Activated CD4-positive, alpha-beta T cell treated with anti-CD3 and anti-CD28 coated beads, Interleukin-2, amount 50 U/mL, for 24 hours (primary cell): ENCODE results near the gene TCEANC2.

Experiments used
- DNase-seq, 2 donors: peaks; one replicate each; pipeline ENCODE4 v3.0.0-alpha.2; 2020; ENCODE audit warnings: low read depth in 1 of 2, low spot score in 1 of 2

TCEANC2 gene

GRCh38 chr1:54112705-54113368, 59.4 kb downstream of the TCEANC2 start:
- no peak for DNase-seq

- DNase-seq: no peak
Observed at GRCh38 chr1:54114001-54114400, 60.6 kb downstream of the TCEANC2 start.

- DNase-seq: no peak
Observed at GRCh38 chr1:54114955-54115354, 61.5 kb downstream of the TCEANC2 start.

DNA sequence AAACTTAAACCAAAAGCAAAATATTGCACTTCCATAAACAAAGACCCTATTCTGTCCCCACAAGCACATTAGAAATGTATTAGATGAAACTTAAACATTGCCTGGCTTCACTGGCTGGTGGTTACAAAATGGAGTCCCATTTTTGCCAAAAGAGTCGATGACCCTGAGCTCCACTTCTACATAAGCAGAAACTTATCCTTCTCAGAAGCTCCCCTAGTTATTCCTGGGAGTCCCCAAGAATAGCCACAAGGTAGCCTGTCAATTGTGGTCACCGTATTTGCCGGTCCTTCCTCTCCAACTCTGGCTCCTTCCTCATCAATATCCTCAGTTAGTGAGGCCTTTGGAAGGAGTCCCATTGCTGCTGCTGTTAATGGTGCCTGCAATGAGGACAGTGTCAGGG, 62.1 kb downstream of the TCEANC2 start:
- DNase-seq: no peak

DNA sequence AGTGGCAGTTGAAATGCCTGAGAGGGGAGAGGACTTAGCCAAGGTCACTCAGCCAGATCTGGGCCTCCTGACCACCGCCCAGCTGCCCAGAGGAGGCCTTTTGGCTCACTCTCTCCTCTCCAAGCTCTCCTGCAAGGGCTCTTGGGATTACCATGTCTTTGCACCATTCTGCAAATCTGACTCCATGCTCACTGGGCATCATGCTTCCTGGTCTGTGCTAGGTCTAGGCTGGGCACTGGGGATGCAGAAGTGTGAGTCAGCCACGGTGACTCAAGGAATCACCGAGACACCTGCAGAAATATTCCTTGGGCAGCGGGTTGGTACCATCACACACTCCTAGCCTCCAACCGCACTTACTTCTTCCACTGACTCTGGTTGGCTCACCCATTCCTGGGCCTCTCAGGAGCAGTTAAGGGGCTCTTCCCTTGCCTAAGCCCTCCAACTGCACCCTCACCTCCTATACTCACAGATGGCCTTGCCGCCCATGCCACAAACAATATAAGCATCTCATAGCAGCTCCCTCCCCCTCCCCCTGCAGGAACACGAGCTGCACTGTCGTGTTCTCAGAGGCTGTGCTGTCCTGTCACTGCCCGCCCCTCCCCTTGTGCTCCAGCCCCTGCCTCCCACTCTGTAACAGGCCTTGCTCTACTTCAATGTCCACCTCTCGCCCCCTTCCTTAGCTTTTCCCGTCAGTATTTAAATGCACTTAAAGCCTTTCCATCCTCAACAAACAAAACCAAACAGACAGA, 64.6 kb downstream of the TCEANC2 start:
- DNase-seq: no peak

- DNase-seq: no peak
Observed at GRCh38 chr1:54118704-54119103, 65.3 kb downstream of the TCEANC2 start.

DNA sequence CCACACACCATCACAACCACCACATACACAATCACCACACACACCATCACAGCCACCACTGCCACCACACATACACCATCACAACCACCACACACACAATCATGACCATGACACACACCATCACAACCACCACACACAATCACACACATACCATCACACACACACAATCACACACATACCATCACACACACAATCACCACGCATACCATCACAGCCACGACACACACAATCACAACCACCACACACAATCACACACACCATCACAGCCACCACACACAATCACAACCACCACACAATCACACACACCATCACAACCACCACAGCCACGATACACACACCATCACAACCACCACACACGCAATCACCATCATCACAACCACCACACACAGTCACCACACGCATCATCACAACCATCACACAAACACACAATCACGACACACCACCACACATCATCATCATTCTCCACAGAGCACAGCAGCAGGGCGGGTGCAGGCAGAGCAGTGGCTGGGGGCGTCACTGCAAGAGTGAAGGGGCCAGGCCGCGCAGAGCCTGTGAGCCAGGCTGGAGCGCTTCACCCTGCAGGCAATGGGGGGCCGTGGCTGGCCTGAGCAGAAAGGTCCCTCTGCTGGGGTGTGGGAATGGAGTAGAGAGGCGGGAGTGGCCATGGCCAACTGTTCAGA, 66.8 kb downstream of the TCEANC2 start:
- DNase-seq: no peak

DNA sequence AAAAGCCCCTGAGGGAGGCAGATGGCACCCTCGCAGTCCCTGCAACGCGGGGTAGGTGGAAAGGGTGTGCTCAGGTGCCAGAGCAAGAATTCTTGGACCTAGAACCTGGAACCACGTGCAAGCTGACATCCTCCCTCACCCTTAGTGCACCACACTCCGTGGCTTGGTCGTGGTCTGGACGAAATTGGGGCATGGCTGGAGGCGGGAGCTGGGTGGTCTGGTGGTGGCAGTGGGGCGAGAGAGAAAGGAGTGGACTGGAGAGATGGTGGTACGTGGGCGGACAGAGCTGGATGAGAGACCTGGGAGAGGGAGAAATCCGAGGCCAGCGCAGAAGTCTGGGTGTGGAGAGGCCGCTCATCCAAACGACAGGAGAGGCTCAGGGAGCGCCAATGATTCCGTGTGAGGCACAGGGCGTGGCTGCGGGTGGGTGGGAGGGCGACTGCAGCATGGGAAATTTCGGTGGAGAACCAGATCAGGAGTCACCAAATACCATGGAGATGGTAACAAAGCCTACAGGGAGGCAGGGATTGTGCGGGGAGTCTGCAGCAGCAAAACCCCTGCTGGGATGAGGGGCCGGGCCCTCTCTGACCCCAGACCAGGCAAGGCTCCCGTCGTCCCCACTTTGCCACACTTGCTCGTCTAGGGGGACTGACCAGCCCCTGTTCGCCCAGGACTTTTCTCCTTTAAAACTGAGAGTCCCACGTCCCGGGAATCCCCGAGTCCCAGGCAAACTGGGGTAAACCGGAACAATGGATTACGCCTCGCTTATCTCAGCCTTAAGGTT, 67.5 kb downstream of the TCEANC2 start:
- no peak for DNase-seq

GRCh38 chr1:54121482-54122134, 68.2 kb downstream of the TCEANC2 start:
- peak; percentile 35 to 52 for DNase-seq

GRCh38 chr1:54122135-54122751, 68.8 kb downstream of the TCEANC2 start:
- DNase-seq: no peak

- DNase-seq: no peak
Observed at GRCh38 chr1:54122992-54123391, 69.6 kb downstream of the TCEANC2 start.

DNA sequence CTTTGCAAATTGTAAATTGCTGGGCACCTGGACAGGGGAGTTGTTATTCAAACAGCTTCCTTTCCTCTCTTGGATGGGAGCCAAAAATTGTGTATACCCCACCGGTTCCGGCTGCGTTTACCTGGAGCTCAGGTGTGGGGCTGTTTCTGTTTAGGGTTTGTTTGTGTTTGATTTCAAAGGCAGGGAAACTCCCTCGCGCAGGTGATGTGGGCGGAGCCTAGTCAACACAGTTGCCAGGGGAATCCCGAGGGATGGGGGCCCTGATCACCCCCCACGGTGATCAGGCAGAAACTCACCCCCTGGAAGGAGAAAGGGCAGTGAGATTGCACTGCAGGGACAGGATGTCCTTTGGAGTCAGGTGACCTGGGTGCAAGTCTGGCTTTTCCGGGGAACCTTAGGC, 71.1 kb downstream of the TCEANC2 start:
- DNase-seq: no peak

GRCh38 chr1:54124906-54125305, 71.5 kb downstream of the TCEANC2 start:
- no peak for DNase-seq

DNA sequence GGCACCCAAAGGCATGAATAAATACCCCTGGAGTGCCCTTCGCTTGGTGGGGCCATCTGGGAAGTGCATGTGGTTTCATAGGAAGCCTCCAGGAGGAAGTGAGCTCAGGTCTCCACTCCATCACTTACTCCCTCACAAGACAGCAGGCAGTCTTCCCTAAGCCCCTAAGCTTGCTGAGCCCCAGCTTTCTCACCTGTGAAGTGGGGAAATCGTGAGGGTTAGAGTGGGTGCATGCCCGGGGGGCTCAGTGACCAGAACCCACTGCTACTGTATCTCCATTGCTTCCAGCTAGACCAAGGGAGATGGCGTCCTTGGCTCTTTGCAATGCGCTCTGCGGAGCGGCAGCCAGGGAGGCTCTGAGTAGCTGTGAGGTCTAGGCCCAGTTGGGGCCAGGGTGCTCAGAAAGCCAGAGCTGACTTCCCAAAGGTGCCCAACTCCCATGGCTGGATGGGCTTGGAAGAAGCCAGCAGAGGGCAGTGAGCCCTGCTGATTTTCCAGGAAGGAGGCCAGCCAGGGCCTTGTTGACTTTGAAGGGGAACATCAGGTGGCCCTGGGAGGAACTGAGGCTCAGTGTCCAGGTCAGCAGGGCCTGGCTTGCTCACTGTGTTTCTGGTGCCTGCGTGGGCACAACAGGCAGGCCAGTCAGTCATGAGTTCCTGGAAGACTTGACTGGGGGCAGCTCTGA, 72.1 kb downstream of the TCEANC2 start:
- no peak for DNase-seq

GRCh38 chr1:54126271-54126815, 72.9 kb downstream of the TCEANC2 start:
- DNase-seq: no peak

GRCh38 chr1:54127594-54128300, 74.3 kb downstream of the TCEANC2 start:
- no peak for DNase-seq

GRCh38 chr1:54129858-54130257, 76.5 kb downstream of the TCEANC2 start:
- DNase-seq: no peak

GRCh38 chr1:54131419-54131818, 78.0 kb downstream of the TCEANC2 start:
- no peak for DNase-seq

GRCh38 chr1:54132495-54132894, 79.1 kb downstream of the TCEANC2 start:
- DNase-seq: no peak
